Measurements from ENCODE around the gene PIK3CG.
"Not testable (repeated sequence)": the region's sequence is repeated elsewhere in the genome, so short reads cannot be mapped to it uniquely, and the experiment has no call there.

Gene PIK3CG

DNA sequence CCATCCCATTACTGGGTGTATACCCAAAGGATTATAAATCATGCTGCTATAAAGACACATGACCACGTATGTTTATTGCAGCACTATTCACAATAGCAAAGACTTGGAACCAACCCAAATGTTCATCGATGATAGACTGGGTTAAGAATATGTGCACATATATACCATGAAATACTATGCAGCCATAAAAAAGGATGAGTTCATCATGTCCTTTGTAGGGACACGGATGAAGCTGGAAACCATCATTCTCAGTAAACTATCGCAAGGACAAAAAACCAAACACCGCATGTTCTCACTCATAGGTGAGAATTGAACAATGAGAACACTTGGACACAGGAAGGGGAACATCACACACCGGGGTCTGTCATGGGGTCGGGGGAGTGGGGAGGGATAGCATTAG is 73.0 kb downstream of the PIK3CG start:
- DNase-seq (ENCODE audit: low read depth in 3 of 3): not testable (repeated sequence)

DNA sequence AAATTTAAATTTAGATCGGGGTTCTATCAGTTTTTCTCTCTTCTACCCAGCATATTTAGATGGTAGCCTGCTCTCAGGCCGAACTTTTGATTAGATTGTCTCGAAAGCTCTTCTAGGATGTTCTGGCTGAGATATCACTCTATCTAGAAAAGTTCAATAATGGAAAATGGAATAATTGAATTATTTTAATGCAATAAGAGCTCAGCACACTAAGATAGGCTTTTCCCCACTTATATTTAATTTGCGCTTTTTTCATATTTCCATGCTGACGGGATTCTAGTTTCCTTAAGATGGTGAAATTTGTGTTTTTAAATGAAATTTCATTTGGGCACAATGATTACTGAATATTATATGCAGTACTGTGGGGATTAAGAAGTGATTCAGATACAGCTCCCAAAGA is 73.7 kb downstream of the PIK3CG start:
- no peak for DNase-seq (ENCODE audit: low read depth in 3 of 3)

DNA sequence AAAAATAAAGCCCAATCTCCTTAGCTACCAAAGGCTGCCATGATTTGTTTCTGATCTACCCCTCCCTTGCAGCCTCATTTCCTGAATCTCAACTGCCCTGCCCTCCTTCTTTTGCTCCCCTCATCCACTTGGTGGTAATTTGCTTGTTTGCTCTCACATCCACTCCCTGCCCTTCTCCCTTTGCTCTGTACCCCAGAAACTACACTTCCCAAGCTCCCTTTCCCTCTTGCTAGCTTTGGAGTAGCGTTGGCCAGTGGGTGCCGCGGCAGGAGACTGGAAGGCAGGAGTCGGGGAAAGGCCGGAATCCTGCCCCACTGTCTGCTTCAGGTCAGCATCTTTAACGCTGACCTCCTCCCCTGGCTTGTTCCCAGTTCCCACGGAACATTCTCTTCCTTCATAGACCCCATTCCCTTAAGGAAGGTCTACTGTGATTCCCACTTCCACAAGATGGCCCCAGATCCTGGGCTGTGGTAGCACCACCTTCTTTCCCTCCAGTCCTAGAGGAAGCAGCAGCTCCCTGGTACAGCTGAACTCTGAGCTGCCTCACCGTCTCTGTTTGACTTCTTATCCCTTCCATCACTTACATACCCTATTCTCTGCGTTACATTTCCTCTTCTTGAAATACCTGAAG is 79.1 kb downstream of the PIK3CG start:
- DNase-seq (ENCODE audit: low read depth in 3 of 3): no peak

DNA sequence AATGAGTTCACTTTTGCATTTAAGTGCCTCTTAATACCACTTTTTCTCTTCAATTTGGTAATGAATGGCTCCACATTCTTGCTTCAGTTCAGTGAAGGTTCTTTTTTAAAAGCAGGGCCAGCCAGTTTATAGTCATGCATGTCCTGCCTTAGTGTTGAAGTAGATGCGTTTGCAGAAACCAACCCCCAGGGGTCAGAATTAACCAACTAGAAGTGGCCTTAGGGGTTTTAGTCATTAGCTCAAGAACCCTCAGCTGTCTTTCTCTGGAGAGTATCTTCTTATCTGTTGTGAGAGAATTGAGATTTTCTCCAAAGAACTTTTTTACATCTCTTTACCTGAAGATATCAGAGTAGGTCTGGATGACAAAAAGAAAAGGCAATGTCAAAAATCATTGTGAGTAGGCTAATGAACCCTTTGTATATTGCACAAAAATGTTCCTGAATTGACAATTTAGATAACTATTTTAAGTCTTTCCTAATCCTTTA is 82.2 kb downstream of the PIK3CG start:
- DNase-seq (ENCODE audit: low read depth in 3 of 3): no peak

DNA sequence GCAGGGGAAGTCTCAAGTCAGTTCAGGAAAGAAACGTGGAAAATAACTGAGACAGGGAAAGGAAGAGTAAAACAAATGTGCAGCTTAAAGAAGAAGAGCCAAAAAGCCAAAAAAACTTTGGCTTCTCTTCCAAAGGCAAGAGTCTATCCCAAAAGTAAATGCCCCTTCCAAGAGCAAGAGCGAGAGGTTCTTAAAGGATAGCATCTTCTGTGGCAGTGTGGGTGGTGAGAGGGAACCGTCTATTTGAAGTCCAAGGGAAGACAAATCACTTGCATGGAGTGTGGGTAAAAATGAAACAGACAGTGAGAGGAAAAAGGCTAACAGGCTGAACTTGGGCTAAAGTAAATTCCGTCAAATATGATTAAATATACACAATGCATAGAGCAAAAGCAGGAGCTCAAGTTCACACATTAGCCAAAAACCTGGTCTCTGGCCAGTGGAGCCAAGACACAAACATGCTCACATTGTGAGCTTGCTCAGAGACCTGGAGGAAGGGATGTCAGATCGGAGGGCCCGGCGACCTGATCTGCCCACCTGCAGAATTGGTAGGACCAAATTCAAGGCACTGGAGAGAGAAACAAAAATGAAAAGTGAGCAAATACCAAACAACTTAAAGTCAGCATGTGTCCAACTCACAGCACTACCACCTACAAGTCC is 87.0 kb downstream of the PIK3CG start:
- no peak for DNase-seq (ENCODE audit: low read depth in 3 of 3)

DNA sequence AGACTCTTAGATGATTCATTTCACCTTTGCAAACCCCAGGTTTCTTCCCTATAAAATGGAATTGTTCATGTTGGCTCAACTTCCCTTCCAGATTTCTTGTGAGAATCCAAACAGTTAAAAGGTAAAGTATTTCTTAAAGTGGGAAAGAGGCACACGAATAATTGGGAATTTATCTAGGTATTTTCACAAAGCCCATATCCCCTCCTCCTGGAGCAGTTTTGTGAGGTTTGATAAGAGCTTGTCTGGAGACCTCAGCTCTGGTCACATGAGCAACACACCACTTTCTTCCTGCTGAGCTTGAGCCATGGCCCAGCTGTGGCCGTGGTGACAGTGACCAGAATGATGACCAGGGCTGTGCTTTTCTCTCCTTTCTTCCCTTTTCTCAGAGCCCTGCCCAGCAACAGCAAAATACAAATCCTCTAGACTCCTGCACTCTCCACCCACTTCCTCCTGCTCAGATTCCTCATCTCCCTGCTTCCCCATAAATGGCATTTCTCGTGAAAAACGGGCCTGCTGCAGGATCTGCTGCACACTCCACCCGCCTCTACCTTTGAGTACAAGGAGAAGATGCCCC is 87.7 kb downstream of the PIK3CG start:
- DNase-seq (ENCODE audit: low read depth in 3 of 3): no peak

DNA sequence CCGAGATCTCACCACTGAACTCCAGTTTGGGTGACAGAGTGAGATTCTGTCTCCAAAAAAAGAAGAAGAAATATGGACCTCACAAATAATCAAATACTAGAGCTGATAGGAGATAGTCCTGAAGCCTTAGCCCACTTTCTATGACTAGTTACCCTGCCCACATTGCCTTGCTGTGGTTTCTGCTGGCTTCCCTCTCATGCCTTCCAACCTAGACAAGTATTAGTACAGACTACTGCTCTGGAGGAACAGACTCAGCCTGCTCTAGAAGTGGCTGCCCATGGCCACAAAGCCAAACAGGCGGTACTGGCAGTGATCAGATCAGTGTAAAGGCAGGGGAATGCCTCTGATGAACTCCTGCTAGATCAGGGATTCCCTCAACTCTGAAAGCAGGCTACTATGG is 89.8 kb downstream of the PIK3CG start:
- DNase-seq (ENCODE audit: low read depth in 3 of 3): no peak

DNA sequence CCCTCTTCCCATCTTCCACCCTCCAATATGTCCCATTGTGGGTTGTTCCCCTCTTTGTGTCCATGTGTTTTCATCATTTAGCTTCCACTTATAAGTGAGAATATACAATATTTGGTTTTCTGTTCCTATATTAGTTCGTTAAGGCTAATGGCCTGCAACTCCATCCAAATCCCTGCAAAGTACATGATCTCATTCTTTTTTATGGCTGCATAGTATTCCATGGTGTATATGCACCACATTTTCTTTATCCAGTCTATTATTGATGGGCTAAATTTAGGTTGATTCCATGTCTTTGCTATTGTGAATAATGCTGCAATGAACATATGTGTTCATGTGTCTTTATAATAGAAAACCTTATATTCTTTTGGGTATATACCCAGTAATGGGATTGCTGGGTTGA is 90.8 kb downstream of the PIK3CG start:
- DNase-seq (ENCODE audit: low read depth in 3 of 3): not testable (repeated sequence)

All from stimulated activated CD4-positive, alpha-beta T cell treated with anti-CD3 and anti-CD28 coated beads, TNF-alpha, amount 100 ng/mL, for 48 hours (primary cell).